GM12878 (cell line): ENCODE measurements around the gene LRWD1. TPM values are rescaled to one million over a fixed set of nuclear protein-coding genes. Genes with fewer than 3 reads are reported as not detected.

Source experiments
- ATAC-seq: fragments of 200-7000 bp; cut with Tn5 transposase; 3 replicates; pipeline ENCODE4 v1.9.1; 2020; ENCODE audit warnings: mild to moderate bottlenecking, moderate library complexity
- BruUV-seq: library from RNA; stranded (reverse); fragments of 400-500 nt; replicated peaks from 2 replicates; lab custom pipeline; 2021; lab: Mats Ljungman, UMichigan
- CTCF ChIA-PET: fragments of 300-600 bp; sonication (Branson Sonifier 250); formaldehyde crosslinking; extraction: SDS; loops from one replicate; lab custom pipeline; 2021; ENCODE audit warnings: inconsistent platforms; lab: Yijun Ruan, JAX
- POLR2A ChIA-PET: fragments of 350-600 bp; formaldehyde crosslinking; extraction: SDS; loops from one replicate; lab custom pipeline; 2021; ENCODE audit warnings: inconsistent platforms; lab: Charles Lee
- RAD21 ChIA-PET: fragments of 300-600 bp; sonication (Branson Sonifier 250); formaldehyde crosslinking; loops from one replicate; lab custom pipeline; 2023; ENCODE audit warnings: antibody characterized with exemption; ENCODE audit not compliant: unreplicated experiment; lab: Charles Lee
- SMC1A ChIA-PET: fragments of 300-600 bp; sonication (Branson Sonifier 250); formaldehyde crosslinking; loops from one replicate; lab custom pipeline; 2023; ENCODE audit not compliant: unreplicated experiment, uncharacterized antibody; lab: Charles Lee
- DNase-seq: peaks from one replicate; pipeline ENCODE4 v3.0.0-alpha.2; 2011; ENCODE audit warnings: low read depth, low spot score
- FAIRE-seq: peaks from 3 replicates; lab custom pipeline; 2011; peaks lifted over from hg19 to GRCh38; lab: Jason Lieb, UNC
- H2AFZ ChIP-seq: 2 replicates; pipeline ENCODE4 v1.6.0; 2011; ENCODE audit warnings: low read depth, low read length, control low read depth; ENCODE audit not compliant: control insufficient read depth
- H3K27ac ChIP-seq: 2 replicates; pipeline ENCODE4 v1.5.1; 2011; ENCODE audit warnings: control low read depth; ENCODE audit not compliant: control insufficient read depth, insufficient read depth
- H3K27me3 ChIP-seq, 2 experiments: replicated peaks in 1 of 2; 2 replicates each; pipeline versions ENCODE4 v1.6.0 to v1.6.1; 2011; ENCODE audit warnings: low read length in 1 of 2; ENCODE audit not compliant: control insufficient read depth in 2 of 2, insufficient read depth in 2 of 2
- H3K36me3 ChIP-seq, 2 experiments: 2 replicates each; pipeline ENCODE4 v1.5.1; 2011; ENCODE audit warnings: low read length in 1 of 2; ENCODE audit not compliant: control insufficient read depth in 2 of 2, insufficient read depth in 2 of 2
- H3K4me1 ChIP-seq: 2 replicates; pipeline ENCODE4 v1.6.1; 2011; ENCODE audit warnings: mild to moderate bottlenecking, low read length, moderate library complexity, mixed read lengths; ENCODE audit not compliant: control insufficient read depth, insufficient read depth
- H3K4me2 ChIP-seq: 2 replicates; pipeline ENCODE4 v1.6.0; 2011; ENCODE audit warnings: control low read depth; ENCODE audit not compliant: control insufficient read depth, insufficient read depth
- H3K4me3 ChIP-seq: fragments of 200-600 bp; sonication (generic); 2 replicates; pipeline ENCODE4 v1.5.1; 2016
- H3K79me2 ChIP-seq: 2 replicates; pipeline ENCODE4 v1.6.0; 2011; ENCODE audit warnings: low read length; ENCODE audit not compliant: control insufficient read depth, insufficient read depth
- H3K9ac ChIP-seq: 2 replicates; pipeline ENCODE4 v1.8.0; 2011; ENCODE audit warnings: low read length, control low read depth, mixed read lengths; ENCODE audit not compliant: control insufficient read depth, insufficient read depth
- H3K9me3 ChIP-seq: replicated peaks from 3 replicates; pipeline ENCODE4 v1.5.1; 2011; ENCODE audit warnings: mild to moderate bottlenecking, low read length; ENCODE audit not compliant: control insufficient read depth, insufficient read depth
- H4K20me1 ChIP-seq: 2 replicates; pipeline ENCODE4 v1.6.0; 2011; ENCODE audit not compliant: control insufficient read depth, insufficient read depth
- DPF2 ChIP-seq: fragments of 450-650 bp; IDR thresholded peaks from 2 replicates; pipeline ENCODE4 v1.6.1; 2017; ENCODE audit warnings: mild to moderate bottlenecking
- ETV6 ChIP-seq, 2 experiments: fragments of 450-650 bp in 1 of 2; IDR thresholded peaks in 1 of 2; conservative IDR thresholded peaks in 1 of 2; 2 replicates each; pipeline ENCODE4 v1.6.1; 2014; ENCODE audit warnings: antibody characterized with exemption in 1 of 2, borderline replicate concordance in 1 of 2, low read depth in 1 of 2, mild to moderate bottlenecking in 1 of 2, moderate library complexity in 1 of 2
- POU2F2 ChIP-seq: IDR thresholded peaks from 3 replicates; pipeline ENCODE4 v1.6.1; 2011; ENCODE audit warnings: low read depth, mild to moderate bottlenecking, low read length, borderline replicate concordance
- WGBS: methylation state at CpG from one replicate; pipeline ENCODE4 v1.1.6; 2016; ENCODE audit warnings: low lambda C conversion rate; ENCODE audit not compliant: insufficient replicate concordance, insufficient coverage; ENCODE audit errors: missing lambda C conversion rate; 5-methylcytosine and 5-hydroxymethylcytosine counted together
- in situ Hi-C: fragments of 300-500 bp; cut with MboI; formaldehyde crosslinking; loops from 9 replicates; pipeline ENCODE4 v1.14.3; 2018; ENCODE audit warnings: mixed read lengths
- intact Hi-C: fragments of 100-400 bp; cut with micrococcal nuclease; formaldehyde crosslinking; loops from one replicate; pipeline ENCODE4 v1.14.2; 2022; ENCODE audit not compliant: unreplicated experiment
- polyA plus RNA-seq, 11 experiments: library from polyadenylated mRNA; depleted of rRNA in 4 of 11; unstranded in 6 of 11; stranded (reverse) in 5 of 11; fragments of >200 nt; fragmentation: Nextera tagmentation in 4 of 11; fragmentation: Illumina TruSeq in 1 of 11; extraction: Ambion mirVana in 4 of 11; extraction: Trizol in 1 of 11; gene quantifications; 1 replicate in 1 of 11; 2 replicates in 10 of 11; pipeline versions ENCODE4 v1.2.1 to v1.2.3, GENCODE V29; 2011 to 2016; ENCODE audit warnings: inconsistent platforms in 2 of 11, missing spikeins in 2 of 11, low read depth in 1 of 11
- total RNA-seq, 4 experiments: library from RNA; depleted of rRNA in 3 of 4; stranded (reverse); fragments of >200 nt in 3 of 4; fragmentation: Illumina TruSeq in 1 of 4; extraction: Trizol in 1 of 4; gene quantifications; 2 replicates each; pipeline versions ENCODE4 v1.2.1 to v1.2.3, GENCODE V29; 2013 to 2021

The LRWD1 gene
- total and polyA plus RNA-seq, 10 of the 15 experiments (the other 5 are each of a cell fraction or from before 2014, with no cell fraction given), result 0.40 to 64.4 (median 26.1) TPM

GRCh38 chr7:102426268-102427018 lies 38.3 kb upstream of the LRWD1 start (continued):
- TF ChIP-seq POU2F2, result peak; percentile 81; the same call in 2 of the 3 replicates

- ATAC-seq, result no peak
- BruUV-seq, result no TSS peak
- no peaks in the 10 kb centered on the region for H3K9me3 ChIP-seq
Observed at GRCh38 chr7:102427019-102427405, 37.8 kb upstream of the LRWD1 start.

More at GRCh38 chr7:102427019-102427405, 37.8 kb upstream of the LRWD1 start:
- 56% methylated on average over 5 of the region's 5 CpGs for WGBS
- H3K36me3 ChIP-seq, result peaks cover 2% of the 10 kb centered on the region in 2 experiments
- H3K4me1 ChIP-seq, result peaks cover 60% of the 10 kb centered on the region
- peaks cover 9% of the 10 kb centered on the region for H3K79me2 ChIP-seq
- H3K27me3 ChIP-seq, result no peaks in the 10 kb centered on the region
- H3K27ac ChIP-seq, result peak overlapping the region; percentile 99
- ChIA-PET POLR2A (interaction anchor here (0.7 to 13.0 kb wide), 7 partner anchors 11 to 1175 kb away, joined by 3 to 210 read pairs (median 7); no protein-coding TSS in a partner anchor), SMC1A (interaction anchor here (0.8 to 6.7 kb wide), 6 partner anchors 11 to 23 kb away, joined by 3 to 89 read pairs (median 28); no protein-coding TSS in a partner anchor), CTCF (interaction anchor here (0.7 to 5.3 kb wide), 5 partner anchors 9 to 22 kb away, joined by 3 to 32 read pairs (median 9); no protein-coding TSS in a partner anchor), RAD21 (interaction anchor here (1.0 to 6.0 kb wide), 7 partner anchors 10 to 120 kb away, joined by 4 to 115 read pairs (median 23); no protein-coding TSS in a partner anchor)
- intact Hi-C loops (no loop called here), in situ Hi-C loops (no loop called here)
- H4K20me1 ChIP-seq, result no peaks in the 10 kb centered on the region
- DNase-seq, result no peak
- no peak overlapping the region for H2AFZ ChIP-seq
- H3K4me3 ChIP-seq, result peak overlapping the region; percentile 64
- FAIRE-seq, result no peak
- peak overlapping the region; percentile 85 for H3K4me2 ChIP-seq
- H3K9ac ChIP-seq, result peak overlapping the region; percentile 97
- no peak for TF ChIP-seq DPF2
- 0 out of 4 replicates have a peak, but pooled peaks of 1 of the 2 experiments have one; percentile 40 for TF ChIP-seq ETV6 (conservative IDR thresholded peaks at IDR 0.05 in 1 of 2, IDR thresholded peaks at IDR 0.05 in 1 of 2; ENCODE audit: borderline replicate concordance in 1 of 2, low read depth in 1 of 2)
